Left renal cortex interstitium (tissue), 4 donors: ENCODE measurements around the gene CBR1. TPM values are rescaled to one million over a fixed set of nuclear protein-coding genes. Genes with fewer than 3 reads are reported as not detected.

ENCODE experiments used
- DNase-seq, 4 donors: peaks; one replicate each; pipeline ENCODE4 v3.0.0-alpha.2; 2013; ENCODE audit warnings: low read depth in 4 of 4, low spot score in 2 of 4, missing footprints in 1 of 4
- polyA plus RNA-seq, 4 donors: library from polyadenylated mRNA; unstranded; fragments of 120-200 nt; gene quantifications; one replicate each; pipeline ENCODE4 v1.2.1, GENCODE V29; 2013; ENCODE audit not compliant: insufficient read length in 4 of 4

CBR1 gene
- polyA plus RNA-seq, result 10 to 100 TPM; 59.4 to 77.0 (median 64.8) TPM

DNA sequence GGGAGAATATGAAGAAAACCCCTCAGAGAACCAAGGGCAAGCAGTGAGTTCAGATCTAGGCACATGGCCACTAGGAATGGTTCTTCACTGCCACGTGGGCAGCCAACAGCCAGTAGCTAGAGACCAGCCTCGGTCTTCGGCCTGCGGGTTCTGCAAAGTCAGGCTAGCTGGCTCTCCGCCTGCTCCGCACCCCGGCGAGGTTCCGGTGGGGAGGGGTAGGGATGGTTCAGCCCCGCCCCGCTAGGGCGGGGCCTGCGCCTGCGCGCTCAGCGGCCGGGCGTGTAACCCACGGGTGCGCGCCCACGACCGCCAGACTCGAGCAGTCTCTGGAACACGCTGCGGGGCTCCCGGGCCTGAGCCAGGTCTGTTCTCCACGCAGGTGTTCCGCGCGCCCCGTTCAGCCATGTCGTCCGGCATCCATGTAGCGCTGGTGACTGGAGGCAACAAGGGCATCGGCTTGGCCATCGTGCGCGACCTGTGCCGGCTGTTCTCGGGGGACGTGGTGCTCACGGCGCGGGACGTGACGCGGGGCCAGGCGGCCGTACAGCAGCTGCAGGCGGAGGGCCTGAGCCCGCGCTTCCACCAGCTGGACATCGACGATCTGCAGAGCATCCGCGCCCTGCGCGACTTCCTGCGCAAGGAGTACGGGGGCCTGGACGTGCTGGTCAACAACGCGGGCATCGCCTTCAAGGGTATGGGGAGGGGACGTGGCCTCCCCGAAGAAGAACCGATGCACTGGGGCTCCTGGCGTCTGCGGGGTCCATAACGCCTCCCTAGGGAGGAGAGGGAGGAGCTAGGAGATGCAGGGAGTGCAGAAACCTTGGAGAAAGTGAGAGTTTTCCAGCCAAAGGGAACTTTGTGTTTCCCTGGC, at the start of gene CBR1:
Gene CBR1 (plus strand): TSS at position 312 of the 871 bp plus-strand sequence. CDS start 92 bp downstream, at position 404.
- peak; percentile 43 to 75 (median 58) for DNase-seq

DNA sequence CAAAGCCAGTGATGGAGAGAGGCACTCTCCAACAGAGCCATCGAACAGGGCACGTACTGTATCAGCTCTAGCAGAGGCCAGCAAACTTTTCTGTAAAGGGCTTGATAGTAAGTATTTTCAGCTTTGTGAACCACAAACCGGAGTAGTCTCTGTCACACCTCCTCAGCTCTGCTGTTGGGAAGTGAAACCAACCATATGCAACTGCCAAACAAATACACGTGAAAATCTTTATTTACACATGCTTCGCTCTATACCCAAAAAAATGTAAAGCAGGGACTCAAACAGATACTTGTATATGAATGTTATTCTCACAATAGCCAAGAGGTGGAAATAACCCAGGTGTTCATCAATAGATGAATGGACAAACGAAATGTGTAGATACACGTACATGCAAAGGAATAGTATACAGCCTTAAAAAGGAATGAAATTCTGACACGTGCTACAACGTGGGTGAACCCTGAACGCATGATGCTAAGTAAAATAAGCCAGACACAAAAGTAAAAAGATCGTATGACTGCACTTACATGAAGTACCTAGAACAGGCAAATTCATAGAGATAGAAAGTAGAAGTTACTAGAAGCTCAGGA, 48.5 kb upstream of the CBR1 start:
- DNase-seq, result no peak

DNA sequence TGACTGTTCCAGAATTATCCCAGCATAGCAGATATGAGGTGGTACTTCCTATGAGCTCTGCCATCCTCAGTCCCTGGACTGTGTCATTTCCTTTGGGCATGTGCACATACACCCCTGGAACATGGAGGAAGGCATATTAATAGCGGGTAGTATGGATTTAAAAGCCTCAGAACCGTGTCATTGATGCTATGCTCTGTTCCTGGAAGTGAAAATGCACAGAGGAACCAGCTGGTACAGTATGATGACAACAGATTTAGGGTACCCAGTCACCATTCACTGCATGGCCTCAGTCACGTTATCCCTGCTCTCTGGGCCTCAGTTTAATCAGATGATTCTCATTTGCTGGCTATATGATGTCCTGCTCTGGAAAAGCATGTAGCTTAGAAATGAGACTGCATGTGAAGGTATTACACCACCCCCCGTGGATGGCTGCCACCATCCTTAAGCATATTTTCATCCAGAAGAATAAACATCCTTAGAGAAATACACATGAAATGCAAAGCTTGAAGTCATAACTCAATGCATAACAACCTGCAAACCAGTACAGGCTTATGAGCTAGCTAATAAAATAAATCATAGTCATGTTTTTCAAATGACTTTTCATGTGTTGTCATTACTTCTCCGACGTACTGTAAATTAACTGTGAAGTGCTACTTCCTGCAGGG, 47.3 kb upstream of the CBR1 start:
- DNase-seq, result no peak

- DNase-seq, result peak; percentile 39 to 47 (median 42)
Measured at GRCh38 chr21:36023092-36023480, 46.7 kb upstream of the CBR1 start.

GRCh38 chr21:36024782-36025181, 45.0 kb upstream of the CBR1 start:
- DNase-seq, result no peak

DNA sequence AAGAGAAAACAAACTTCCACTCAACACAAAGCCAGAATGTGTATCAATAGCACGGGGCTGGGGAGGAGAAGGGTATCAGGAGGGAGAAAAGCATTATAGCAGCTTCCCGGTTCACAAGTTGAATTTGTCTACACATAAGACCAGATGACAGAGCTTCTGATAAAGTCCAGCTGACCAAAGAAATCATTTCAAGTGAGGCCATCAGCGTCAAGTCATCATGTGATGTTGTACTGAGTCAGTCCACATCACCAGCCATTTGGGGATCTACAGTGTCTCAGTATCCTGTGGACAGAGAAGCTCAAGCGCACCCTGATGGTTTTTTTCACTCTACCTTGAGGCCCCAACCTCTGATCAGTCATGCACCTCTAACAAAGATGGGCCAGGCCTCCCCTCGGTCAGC, 42.5 kb upstream of the CBR1 start:
- no peak for DNase-seq

DNA sequence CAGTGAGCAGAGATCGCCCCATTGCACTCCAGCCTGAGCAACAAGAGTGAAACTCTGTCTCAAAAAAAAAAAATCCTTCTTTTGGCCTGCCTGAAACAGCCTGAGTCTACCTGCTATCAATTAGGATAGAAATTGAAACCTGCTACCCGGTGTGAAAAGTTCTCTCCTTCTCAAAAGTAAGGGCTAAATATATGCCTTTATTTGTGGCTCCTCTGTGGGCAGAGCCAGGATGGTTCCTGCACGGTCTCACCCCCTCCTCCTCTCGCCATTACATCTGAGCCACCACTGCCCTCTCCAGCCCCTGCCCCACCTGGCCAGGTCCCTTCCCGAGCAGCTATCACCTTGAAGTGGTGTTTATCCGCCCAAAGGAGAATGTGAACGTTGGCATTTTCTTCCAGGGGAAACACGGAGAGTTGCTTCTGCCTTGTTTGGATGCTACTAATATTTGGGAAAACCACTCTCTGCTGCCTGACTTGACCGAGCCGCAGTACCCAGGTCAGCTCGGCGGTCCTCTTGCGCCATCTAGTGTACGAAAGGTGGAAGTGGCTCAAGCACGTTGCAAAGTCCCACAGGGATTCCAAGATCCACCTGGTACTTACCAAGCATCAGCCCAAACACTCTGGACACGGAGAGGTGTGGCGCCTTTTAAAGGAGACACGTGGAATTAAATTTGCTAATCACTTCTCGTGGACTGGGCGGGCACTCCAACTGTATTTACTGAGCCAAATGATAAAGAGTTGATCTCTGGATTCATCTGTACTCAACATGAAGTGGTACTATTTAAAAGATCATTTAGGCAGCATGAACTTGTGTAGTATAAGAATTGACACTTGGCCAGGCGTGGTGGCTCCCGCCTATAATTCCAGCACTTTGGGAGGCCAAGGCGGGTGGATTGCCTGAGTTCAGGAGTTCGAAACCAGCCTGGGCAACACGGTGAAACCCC, 41.4 kb upstream of the CBR1 start:
- peak; percentile 48 to 69 (median 62) for DNase-seq

- no peak for DNase-seq
Measured at GRCh38 chr21:36029309-36029708, 40.5 kb upstream of the CBR1 start.

GRCh38 chr21:36030581-36031189, 39.1 kb upstream of the CBR1 start:
- no peak for DNase-seq

DNA sequence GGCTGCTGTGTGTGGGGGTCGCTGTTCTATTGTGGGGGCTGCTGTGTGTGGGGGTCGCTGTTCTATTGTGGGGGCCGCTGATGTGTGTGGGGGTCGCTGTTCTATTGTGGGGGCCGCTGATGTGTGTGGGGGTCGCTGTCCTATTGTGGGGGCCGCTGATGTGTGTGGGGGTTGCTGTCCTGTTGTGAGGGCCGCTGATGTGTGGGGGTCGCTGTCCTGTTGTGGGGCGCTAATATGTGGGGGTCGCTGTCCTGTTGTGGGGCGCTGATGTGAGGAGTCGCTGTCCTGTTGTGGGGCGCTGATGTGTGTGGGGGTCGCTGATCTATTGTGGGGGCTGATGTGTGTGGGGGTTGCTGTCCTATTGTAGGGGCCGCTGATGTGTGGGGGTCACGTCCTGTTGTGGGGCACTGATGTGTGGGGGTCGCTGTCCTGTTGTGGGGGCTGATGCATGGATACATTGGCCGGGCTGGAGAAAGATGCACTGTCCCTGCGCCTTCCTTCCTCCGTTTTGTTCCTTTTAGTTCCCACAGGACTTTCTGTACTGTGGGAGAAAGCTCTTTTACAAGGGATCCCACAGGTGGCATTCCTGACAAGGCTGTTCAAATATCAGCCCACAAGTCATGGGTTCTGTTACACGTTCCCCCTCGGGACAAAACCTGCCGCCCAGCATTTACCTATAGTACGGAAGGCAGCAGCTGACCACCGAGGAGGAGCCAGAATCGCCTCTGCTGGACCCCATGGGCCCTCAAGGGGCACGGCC, 37.0 kb upstream of the CBR1 start:
- no peak for DNase-seq

GRCh38 chr21:36034211-36034913, 35.5 kb upstream of the CBR1 start:
- DNase-seq, result no peak

- DNase-seq, result no peak
Measured at GRCh38 chr21:36035381-36035791, 34.4 kb upstream of the CBR1 start.

DNA sequence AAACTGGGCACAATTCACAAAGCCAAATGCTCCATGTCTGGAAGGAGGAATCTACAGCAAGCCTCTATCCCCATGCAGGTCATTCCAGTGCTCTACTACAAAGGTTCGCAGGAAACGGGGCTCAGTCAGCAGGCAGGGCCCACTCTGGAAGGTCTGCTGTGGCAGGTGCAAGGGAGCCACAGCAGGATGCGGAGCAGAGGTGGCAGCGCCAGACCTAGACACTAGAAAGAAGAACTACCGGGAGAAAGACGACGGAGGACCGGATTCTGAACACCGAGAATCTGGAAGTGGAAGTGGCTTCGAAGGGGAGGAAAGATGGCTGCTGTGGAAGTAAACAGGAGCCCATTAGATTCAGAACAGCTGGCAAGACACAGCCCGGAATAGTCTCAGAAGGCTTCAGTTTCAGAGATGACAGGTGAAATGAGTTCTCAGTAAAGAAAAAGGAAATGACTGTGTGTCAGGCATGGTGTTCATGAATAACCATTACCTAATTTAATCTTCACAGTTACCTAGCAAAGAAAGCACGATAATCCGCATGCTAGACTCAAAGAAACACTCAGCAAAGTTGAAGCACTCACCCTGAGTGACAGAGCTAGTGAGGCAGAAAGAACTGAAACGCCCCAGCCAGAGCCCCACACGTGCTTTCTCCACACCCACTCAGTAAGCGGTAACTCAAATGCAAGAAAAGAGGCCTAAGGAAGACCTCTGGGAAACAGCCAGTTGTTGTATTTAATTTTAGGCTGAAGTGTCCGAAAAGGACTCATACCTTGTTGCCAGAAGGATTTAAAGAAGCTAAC, 30.9 kb upstream of the CBR1 start:
- no peak for DNase-seq

DNA sequence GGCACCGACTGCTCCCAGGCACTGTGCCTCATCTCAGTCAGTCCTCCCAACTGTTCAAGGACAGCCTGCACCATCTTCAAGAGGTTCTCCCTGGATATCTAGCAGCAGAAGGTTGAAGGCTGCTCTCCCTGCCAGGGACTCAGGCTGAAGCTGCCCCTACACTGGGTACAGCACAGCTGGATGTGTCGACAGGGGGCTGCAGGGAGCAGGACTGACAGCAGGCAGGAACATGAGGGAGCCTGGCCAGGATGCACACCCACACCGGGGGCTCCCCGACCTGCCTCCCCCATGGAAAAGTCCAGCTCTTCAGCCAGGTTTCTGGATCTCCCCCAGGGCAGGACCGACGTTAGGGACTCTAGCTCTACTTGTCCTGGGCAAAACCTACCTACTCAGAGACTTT, 30.0 kb upstream of the CBR1 start:
- DNase-seq, result no peak

DNA sequence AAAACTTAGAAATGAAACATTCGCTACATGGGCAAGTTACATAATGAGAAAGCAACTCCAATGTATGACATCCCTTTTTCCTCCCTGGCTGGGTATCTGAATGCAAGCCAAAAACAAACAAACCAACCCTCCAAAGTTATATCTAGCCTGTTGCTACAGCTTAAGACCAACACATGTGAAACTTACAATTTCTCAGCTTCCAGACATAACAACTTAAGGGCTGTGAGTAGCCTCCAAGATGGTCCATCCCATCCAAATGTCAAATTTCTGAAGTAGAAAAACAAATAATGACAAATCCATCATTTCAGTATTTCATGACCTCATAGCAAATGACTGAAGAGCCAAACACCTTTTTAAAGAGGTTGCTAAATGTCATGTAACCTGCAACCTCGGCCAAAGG, 29.4 kb upstream of the CBR1 start:
- no peak for DNase-seq

DNA sequence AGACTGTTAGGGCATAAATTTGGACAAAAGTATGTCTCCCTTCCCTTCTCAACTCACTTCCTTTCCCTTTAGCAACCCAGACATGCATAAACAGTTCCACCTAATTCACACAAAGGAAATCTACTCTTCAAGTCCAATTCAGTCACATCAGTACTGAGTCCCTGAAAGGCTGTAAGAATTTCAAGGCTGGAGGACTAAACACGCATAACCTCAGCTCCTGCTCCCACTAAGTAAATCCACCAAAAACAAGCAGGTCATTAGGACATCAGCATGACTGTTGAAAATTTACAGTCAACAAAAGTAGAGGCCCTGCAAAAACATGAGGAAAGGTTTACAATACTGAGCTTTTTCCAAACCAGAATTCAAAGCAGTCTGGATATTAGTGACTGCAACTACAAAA, 27.9 kb upstream of the CBR1 start:
- DNase-seq, result no peak

- no peak for DNase-seq
Measured at GRCh38 chr21:36044056-36044455, 25.8 kb upstream of the CBR1 start.

DNA sequence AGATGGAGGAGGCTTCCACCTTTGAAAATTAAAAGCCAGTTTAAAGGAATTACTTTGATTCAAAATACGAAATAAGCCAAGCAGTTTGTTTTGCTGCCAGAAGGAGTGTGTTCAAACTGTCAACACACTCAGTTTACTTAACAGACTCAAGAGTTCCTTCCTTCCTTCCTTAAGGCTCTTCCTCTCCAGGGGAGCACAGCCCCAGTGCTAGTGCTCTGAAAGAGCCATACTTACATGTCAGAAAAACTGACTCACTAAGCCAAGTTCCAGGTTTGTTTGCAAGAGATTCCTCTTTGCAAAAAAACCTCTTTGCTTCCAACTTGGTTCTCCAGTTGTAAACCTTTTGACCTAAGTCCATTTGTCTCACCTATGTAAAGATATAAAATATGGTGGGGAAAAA, 23.8 kb upstream of the CBR1 start:
- DNase-seq, result no peak
